OCI-LY7 (cell line): ENCODE data around the gene TNFSF15.

Experiments
- CTCF ChIP-seq: fragments of 200-600 bp; sonication (generic); conservative IDR thresholded peaks from 2 replicates; pipeline ENCODE4 v1.5.1; 2014; ENCODE audit warnings: mild to moderate bottlenecking, antibody characterized with exemption, low read length, moderate library complexity, mixed read lengths
- EZH2phosphoT487 ChIP-seq: fragments of 200-600 bp; sonication (generic); IDR thresholded peaks from 2 replicates; pipeline ENCODE4 v1.6.1; 2018; ENCODE audit warnings: low read depth, borderline replicate concordance, mild to moderate bottlenecking, mixed run types, antibody characterized with exemption, low read length, moderate library complexity, mixed read lengths

- TF ChIP-seq EZH2phosphoT487, result no peak
- no peak for TF ChIP-seq CTCF
Measured at GRCh38 chr9:114785866-114786650, 19.8 kb downstream of the TNFSF15 start.
